Tibial nerve (tissue), 4 donors: Measurements from ENCODE around the gene MRFAP1. TPM values are rescaled to one million over a fixed set of nuclear protein-coding genes. Genes with fewer than 3 reads are reported as not detected.

Source experiments
- DNase-seq, 2 donors: peaks; one replicate each; pipeline ENCODE4 v3.0.0-alpha.2; 2019; ENCODE audit warnings: low spot score in 2 of 2
- H3K27ac ChIP-seq, 4 donors: fragments of 200-600 bp; sonication (generic) in 3 of 4; one replicate each; pipeline ENCODE4 v1.5.1; 2017 to 2019; ENCODE audit warnings: mild to moderate bottlenecking in 1 of 4
- H3K27me3 ChIP-seq, 2 donors: fragments of 200-600 bp; sonication (generic) in 1 of 2; one replicate each; pipeline versions ENCODE4 v1.5.1 to v1.6.0; 2017 to 2019
- H3K36me3 ChIP-seq, 3 donors: fragments of 200-600 bp; sonication (generic); one replicate each; pipeline ENCODE4 v1.5.1; 2018 to 2019
- H3K4me1 ChIP-seq, 4 donors: fragments of 200-600 bp; sonication (generic) in 3 of 4; one replicate each; pipeline ENCODE4 v1.5.1; 2017 to 2019
- H3K4me3 ChIP-seq, 4 donors: fragments of 200-600 bp; sonication (generic) in 3 of 4; one replicate each; pipeline ENCODE4 v1.5.1; 2017 to 2019; ENCODE audit warnings: mild to moderate bottlenecking in 1 of 4, moderate library complexity in 1 of 4
- H3K9me3 ChIP-seq, 4 donors: fragments of 200-600 bp; sonication (generic) in 3 of 4; one replicate each; pipeline ENCODE4 v1.5.1; 2017 to 2019
- EP300 ChIP-seq, 2 donors: sonication (generic); formaldehyde crosslinking; IDR thresholded peaks; one replicate each; pipeline ENCODE4 v1.6.1; 2017; ENCODE audit warnings: antibody characterized with exemption in 2 of 2, mild to moderate bottlenecking in 1 of 2
- POLR2A ChIP-seq, 2 donors: fragments of 450-650 bp; IDR thresholded peaks; one replicate each; pipeline ENCODE4 v1.6.1; 2017; ENCODE audit warnings: antibody characterized with exemption in 2 of 2, mild to moderate bottlenecking in 2 of 2, moderate library complexity in 2 of 2
- WGBS, 2 donors: methylation state at CpG; one replicate each; pipeline ENCODE4 v1.1.5; 2018; 5-methylcytosine and 5-hydroxymethylcytosine counted together
- total RNA-seq, 4 donors: library from RNA; depleted of rRNA; stranded (reverse); fragments of >200 nt; gene quantifications; one replicate each; pipeline ENCODE4 v1.1.0, GENCODE V29; 2016
- TF ChIP-seq, protein P1 (sequence below), 5 experiments: fragments of 200-600 bp in 3 of 5; fragments of 450-650 bp in 2 of 5; sonication (generic) in 3 of 5; IDR thresholded peaks; one replicate each; pipeline ENCODE4 v1.5.1; 2016 to 2019; ENCODE audit warnings: antibody characterized with exemption in 5 of 5, mild to moderate bottlenecking in 3 of 5, moderate library complexity in 2 of 5

The MRFAP1 gene
- total RNA-seq, 4 donors from 2014 or later = 176 to 300 (median 202) TPM

DNA sequence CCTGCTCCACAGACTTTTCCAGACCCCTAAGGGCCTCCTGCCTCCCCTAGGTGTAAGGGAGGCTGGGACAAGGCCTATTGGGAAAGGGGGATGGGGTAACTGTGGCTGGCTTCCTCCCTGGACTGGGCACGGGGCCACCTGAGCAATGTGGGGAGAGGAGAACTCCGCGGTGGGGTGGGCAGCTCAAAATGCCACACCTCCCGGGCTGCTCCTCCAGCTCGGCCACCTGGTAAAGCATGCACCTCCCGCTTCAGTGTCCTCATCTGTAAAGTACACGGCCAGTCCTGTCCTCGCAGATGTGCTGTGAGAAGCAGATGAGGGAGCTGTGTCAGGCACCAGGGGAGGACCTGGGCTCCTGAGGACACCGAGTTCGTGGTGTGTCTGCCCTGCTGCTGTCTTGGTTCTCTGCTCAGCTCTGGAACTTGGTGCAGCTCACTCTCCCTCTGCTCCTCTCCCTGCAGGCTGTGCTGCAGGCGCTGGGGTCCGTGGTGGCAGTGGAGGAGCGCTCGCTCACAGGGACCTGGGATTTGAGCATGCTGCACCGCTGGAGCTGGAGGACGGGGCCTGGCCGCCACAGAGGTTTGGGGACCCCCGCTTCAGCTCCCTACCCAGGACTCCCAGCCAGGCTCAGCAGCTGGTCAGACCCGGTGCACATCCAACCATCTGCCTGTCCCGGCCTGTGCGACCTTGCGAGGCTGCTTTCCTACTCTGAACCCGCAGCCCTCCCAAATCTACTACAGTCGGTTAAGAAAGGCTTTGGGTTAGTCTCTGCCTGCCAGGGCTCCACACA is 20.8 kb upstream of the MRFAP1 start:
- Histone ChIP-seq H3K4me1 (no peaks in the 10 kb centered on the region), H3K27ac (no peak overlapping the region), H3K36me3 (peaks cover 0 to 75% (median 32%) of the 10 kb centered on the region in 3 donors), H3K27me3 (no peaks in the 10 kb centered on the region), H3K4me3 (no peak overlapping the region), H3K9me3 (no peaks in the 10 kb centered on the region)
- 85 to 91% methylated on average over 19 to 21 of the region's 24 CpGs for WGBS, 2 donors
- TF ChIP-seq POLR2A (IDR thresholded peaks at IDR 0.05) = no peak
- TF ChIP-seq, protein P1, sequence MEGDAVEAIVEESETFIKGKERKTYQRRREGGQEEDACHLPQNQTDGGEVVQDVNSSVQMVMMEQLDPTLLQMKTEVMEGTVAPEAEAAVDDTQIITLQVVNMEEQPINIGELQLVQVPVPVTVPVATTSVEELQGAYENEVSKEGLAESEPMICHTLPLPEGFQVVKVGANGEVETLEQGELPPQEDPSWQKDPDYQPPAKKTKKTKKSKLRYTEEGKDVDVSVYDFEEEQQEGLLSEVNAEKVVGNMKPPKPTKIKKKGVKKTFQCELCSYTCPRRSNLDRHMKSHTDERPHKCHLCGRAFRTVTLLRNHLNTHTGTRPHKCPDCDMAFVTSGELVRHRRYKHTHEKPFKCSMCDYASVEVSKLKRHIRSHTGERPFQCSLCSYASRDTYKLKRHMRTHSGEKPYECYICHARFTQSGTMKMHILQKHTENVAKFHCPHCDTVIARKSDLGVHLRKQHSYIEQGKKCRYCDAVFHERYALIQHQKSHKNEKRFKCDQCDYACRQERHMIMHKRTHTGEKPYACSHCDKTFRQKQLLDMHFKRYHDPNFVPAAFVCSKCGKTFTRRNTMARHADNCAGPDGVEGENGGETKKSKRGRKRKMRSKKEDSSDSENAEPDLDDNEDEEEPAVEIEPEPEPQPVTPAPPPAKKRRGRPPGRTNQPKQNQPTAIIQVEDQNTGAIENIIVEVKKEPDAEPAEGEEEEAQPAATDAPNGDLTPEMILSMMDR (IDR thresholded peaks at IDR 0.05) = no peak
- TF ChIP-seq EP300 (IDR thresholded peaks at IDR 0.05) = no peak
- DNase-seq = no peak

DNA sequence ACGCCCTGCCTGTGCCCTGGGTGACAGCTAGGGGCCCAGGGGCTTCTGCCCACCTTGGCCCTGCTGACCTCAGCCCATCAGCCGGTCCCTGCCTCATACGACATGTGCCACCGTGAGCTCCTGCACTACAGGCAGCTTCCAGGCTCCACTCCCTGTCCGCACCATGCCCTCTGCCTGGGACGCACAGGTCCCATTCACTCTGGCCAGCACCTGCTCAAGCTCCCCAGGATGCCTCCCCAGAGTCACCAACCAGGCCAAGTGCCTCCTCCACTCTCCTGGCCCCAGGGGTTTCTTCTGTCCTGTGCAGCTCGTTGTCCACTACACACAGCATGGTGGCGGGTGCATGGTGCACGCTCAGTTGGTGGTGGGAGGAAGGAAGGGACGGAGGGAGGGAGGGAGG is 20.2 kb upstream of the MRFAP1 start:
- Histone ChIP-seq H3K4me1 (no peaks in the 10 kb centered on the region), H3K27me3 (no peaks in the 10 kb centered on the region), H3K36me3 (peaks cover 0 to 69% (median 28%) of the 10 kb centered on the region in 3 donors), H3K4me3 (no peak overlapping the region), H3K27ac (no peak overlapping the region), H3K9me3 (no peaks in the 10 kb centered on the region)
- TF ChIP-seq POLR2A (IDR thresholded peaks at IDR 0.05) = no peak
- TF ChIP-seq EP300 (IDR thresholded peaks at IDR 0.05) = no peak
- TF ChIP-seq, protein P1 (IDR thresholded peaks at IDR 0.05) = no peak
- 91 to 93% methylated on average over 10 of the region's 10 CpGs for WGBS, 2 donors
- DNase-seq = no peak

GRCh38 chr4:6620891-6621555 is 19.5 kb upstream of the MRFAP1 start:
- no peak for DNase-seq
- Histone ChIP-seq H3K4me3 (no peak overlapping the region), H3K9me3 (no peaks in the 10 kb centered on the region), H3K27me3 (no peaks in the 10 kb centered on the region), H3K27ac (no peak overlapping the region), H3K4me1 (no peaks in the 10 kb centered on the region), H3K36me3 (peaks cover 0 to 61% (median 26%) of the 10 kb centered on the region in 3 donors)
- TF ChIP-seq POLR2A (IDR thresholded peaks at IDR 0.05) (no peak), EP300 (IDR thresholded peaks at IDR 0.05) (no peak)
- TF ChIP-seq, protein P1 (IDR thresholded peaks at IDR 0.05) = no peak
- WGBS, 2 donors = 82 to 85% methylated on average over 10 of the region's 10 CpGs

DNA sequence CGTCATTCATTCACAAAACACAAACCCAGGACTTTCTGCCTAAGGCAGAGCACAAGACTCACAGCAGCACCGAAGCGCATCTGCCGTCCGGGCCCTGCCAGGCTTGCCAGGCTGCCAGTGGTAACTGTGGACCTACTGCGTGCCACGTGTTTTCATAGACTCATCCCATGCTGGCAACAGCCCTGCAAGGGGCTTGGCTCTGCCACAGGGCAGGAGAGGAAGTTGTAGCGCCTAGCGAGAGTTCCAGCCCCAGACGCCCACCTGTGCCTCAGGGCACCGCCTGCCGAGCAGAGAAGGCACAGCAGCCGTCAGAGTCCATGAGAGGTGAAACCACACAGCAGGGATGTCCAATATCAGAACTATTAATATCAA is 18.9 kb upstream of the MRFAP1 start:
- H3K4me3 ChIP-seq = no peak overlapping the region
- H3K4me1 ChIP-seq = no peaks in the 10 kb centered on the region
- no peak overlapping the region for H3K27ac ChIP-seq
- DNase-seq = no peak
- TF ChIP-seq, protein P1 (IDR thresholded peaks at IDR 0.05) = no peak
- TF ChIP-seq EP300 (IDR thresholded peaks at IDR 0.05) = no peak
- TF ChIP-seq POLR2A (IDR thresholded peaks at IDR 0.05) = no peak
- H3K36me3 ChIP-seq = peaks cover 0 to 56% (median 20%) of the 10 kb centered on the region in 3 donors
- no peaks in the 10 kb centered on the region for H3K27me3 ChIP-seq
- WGBS, 2 donors = 84 to 88% methylated on average over 13 of the region's 13 CpGs
- H3K9me3 ChIP-seq = no peaks in the 10 kb centered on the region

- Histone ChIP-seq H3K36me3 (peaks cover 0 to 44% (median 19%) of the 10 kb centered on the region in 3 donors), H3K27me3 (no peaks in the 10 kb centered on the region), H3K4me3 (no peak overlapping the region), H3K4me1 (no peaks in the 10 kb centered on the region), H3K9me3 (no peaks in the 10 kb centered on the region), H3K27ac (no peak overlapping the region)
- no peak for DNase-seq
- TF ChIP-seq EP300 (IDR thresholded peaks at IDR 0.05) (no peak), POLR2A (IDR thresholded peaks at IDR 0.05) (no peak)
- TF ChIP-seq, protein P1 (IDR thresholded peaks at IDR 0.05) = no peak
- 87 to 90% methylated on average over 2 of the region's 2 CpGs for WGBS, 2 donors
Measured at GRCh38 chr4:6622744-6623143, 17.7 kb upstream of the MRFAP1 start.
